ENCODE results near the gene PARP12. TPM values are rescaled to one million over a fixed set of nuclear protein-coding genes. Genes with fewer than 3 reads are reported as not detected.

The PARP12 gene
- total and polyA plus RNA-seq, 8 donors, result 29.4 to 68.2 (median 33.5) TPM

- Histone ChIP-seq H3K4me3 (no peak overlapping the region), H3K27me3 (no peaks in the 10 kb centered on the region), H3K4me1 (no peaks in the 10 kb centered on the region), H3K9me3 (no peaks in the 10 kb centered on the region), H3K36me3 (peaks cover 0 to 83% of the 10 kb centered on the region in 2 donors), H3K27ac (no peak overlapping the region)
- no peak for DNase-seq
- ATAC-seq, result no peak
- no peak for TF ChIP-seq CTCF (IDR thresholded peaks at IDR 0.05)
- intact Hi-C loops (cut with DNase I), result no loop called here
Measured at GRCh38 chr7:140027858-140028257, 34.9 kb downstream of the PARP12 start.

DNA sequence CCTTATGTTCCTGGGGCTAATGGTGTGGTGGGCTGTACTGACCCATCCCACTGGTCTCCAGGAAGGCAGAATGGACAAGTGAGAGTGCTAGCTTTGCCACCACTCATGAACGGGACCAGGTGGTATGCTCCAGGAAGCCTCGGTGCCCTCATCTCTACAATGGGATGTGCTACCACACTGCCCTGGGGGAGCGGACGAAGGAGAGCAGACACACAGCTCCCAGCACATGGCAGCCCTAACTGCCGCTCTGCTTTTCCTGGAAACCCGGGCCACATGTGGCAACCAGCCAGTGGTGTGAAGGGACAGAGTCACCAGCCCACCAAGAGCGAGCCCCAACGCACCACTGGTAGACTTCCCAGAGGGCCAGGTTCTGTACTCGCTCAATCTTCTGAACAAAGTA, 35.8 kb downstream of the PARP12 start:
- no peaks in the 10 kb centered on the region for H3K27me3 ChIP-seq
- H3K27ac ChIP-seq, result no peak overlapping the region
- DNase-seq (no peak), ATAC-seq (no peak)
- H3K36me3 ChIP-seq, result peaks cover 0 to 84% of the 10 kb centered on the region in 2 donors
- no peak for TF ChIP-seq CTCF (IDR thresholded peaks at IDR 0.05)
- intact Hi-C loops (cut with DNase I), result no loop called here
- no peaks in the 10 kb centered on the region for H3K4me1 ChIP-seq
- no peak overlapping the region for H3K4me3 ChIP-seq
- no peaks in the 10 kb centered on the region for H3K9me3 ChIP-seq

DNA sequence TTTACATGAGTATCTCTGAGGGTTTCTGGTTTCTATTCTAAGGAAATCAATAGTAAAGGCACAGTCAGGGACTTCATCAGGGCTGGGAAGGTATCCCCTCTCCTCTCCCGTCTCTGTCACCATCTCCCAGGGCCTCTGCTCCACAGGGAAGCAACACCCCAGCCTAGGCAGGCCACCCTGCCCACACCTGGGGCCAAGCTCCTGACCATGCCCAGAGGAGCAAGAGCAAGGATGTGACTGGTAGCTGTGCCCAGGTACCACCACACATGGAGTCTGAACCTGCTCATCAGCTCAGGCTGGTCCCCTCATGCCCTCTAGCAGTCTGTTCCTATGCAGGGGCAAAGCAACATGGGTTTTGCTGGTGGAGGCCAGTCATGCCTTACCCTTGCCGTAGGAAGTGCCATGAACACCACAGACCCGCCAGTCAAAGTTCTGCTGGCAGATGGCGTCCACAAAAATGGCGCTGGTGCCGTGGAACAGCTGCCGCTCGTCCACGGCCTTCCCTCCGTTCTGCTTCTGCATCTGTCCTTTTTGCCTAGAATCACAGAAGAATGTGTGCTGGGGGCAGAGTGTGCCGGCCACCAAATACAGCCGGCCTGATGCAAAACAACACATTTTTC, 36.8 kb downstream of the PARP12 start:
- DNase-seq, result no peak
- intact Hi-C loops (cut with DNase I), result no loop called here
- Histone ChIP-seq H3K4me3 (no peak overlapping the region), H3K27me3 (no peaks in the 10 kb centered on the region), H3K36me3 (peaks cover 0 to 90% of the 10 kb centered on the region in 2 donors), H3K9me3 (no peaks in the 10 kb centered on the region), H3K27ac (no peak overlapping the region), H3K4me1 (no peaks in the 10 kb centered on the region)
- no peak for TF ChIP-seq CTCF (IDR thresholded peaks at IDR 0.05)
- ATAC-seq, result no peak

DNA sequence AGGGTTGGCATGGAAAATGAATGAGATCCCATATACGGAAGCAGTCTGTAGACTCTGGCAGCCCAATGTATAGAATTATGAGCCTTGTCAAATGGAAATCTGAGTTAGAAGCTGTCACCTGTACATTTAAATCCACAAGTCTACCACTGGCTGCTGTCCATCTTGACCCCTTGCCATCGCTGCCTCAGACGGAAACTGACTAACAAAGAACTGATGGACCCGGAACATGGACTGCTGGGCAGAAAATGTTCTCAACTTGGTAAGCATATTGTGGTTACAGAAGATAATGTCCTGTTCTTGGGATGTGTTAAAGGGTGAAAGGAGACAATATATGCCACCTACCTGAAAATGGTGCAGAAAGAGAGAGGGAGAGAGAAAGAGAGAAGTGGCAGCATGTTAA, 37.5 kb downstream of the PARP12 start:
- Histone ChIP-seq H3K27ac (no peak overlapping the region), H3K9me3 (no peaks in the 10 kb centered on the region), H3K4me1 (no peaks in the 10 kb centered on the region), H3K4me3 (no peak overlapping the region), H3K36me3 (peaks cover 0 to 88% of the 10 kb centered on the region in 2 donors), H3K27me3 (no peaks in the 10 kb centered on the region)
- peak in 1 of 2 donors; percentile 6 for TF ChIP-seq CTCF (IDR thresholded peaks at IDR 0.05)
- intact Hi-C loops (cut with DNase I), result no loop called here
- DNase-seq (no peak), ATAC-seq (no peak)

- intact Hi-C loops (cut with DNase I), result no loop called here
- peaks cover 0 to 84% of the 10 kb centered on the region in 2 donors for H3K36me3 ChIP-seq
- no peak for TF ChIP-seq CTCF (IDR thresholded peaks at IDR 0.05)
Measured at GRCh38 chr7:140024585-140024984, 38.2 kb downstream of the PARP12 start.

More at GRCh38 chr7:140024585-140024984, 38.2 kb downstream of the PARP12 start:
- ATAC-seq (no peak), DNase-seq (no peak)
- Histone ChIP-seq H3K27me3 (no peaks in the 10 kb centered on the region), H3K4me1 (no peaks in the 10 kb centered on the region), H3K4me3 (no peak overlapping the region), H3K27ac (no peak overlapping the region), H3K9me3 (no peaks in the 10 kb centered on the region)
